Astrocyte of the cerebellum (primary cell): ENCODE results near the gene BGLAP.

Source experiments
- DNase-seq: peaks from one replicate; pipeline ENCODE4 v3.0.0-alpha.2; 2011; ENCODE audit warnings: low read depth
- H3K4me3 ChIP-seq: 2 replicates; pipeline ENCODE4 v1.5.1; 2011; ENCODE audit warnings: mild to moderate bottlenecking, low read depth, low read length, moderate library complexity
- in situ Hi-C: cut with HindIII; loops from 2 replicates; pipeline ENCODE4 v1.10.0; 2017; ENCODE audit warnings: low sequenced_read_pairs
- TF ChIP-seq, protein P1 (sequence below): IDR thresholded peaks from 2 replicates; pipeline ENCODE4 v1.5.1; 2012; ENCODE audit warnings: low read length, low read depth, moderate library complexity, mild to moderate bottlenecking; ENCODE audit errors: missing control alignments

The BGLAP gene

DNA sequence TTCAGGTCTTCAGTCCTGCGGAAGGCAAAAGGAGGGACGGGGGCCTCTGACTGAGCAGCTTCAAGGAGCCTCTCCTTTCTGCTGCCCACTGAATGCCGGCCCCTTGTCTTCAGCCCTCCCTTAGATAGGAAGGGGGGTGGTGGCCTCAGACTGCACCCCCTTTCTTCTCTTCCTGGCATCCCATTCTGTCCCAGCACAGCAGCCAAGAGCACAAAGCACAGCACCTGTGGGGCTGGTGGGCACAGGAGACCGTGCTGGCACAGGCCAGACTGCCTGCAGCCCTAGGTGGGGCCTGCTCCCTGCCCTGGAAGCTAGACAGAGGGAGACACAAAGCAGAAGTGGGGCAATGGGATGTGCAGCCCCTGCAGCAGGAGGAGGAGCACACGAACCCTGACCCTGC is 7.6 kb downstream of the BGLAP start:
- no peak overlapping the region for H3K4me3 ChIP-seq
- TF ChIP-seq, protein P1, sequence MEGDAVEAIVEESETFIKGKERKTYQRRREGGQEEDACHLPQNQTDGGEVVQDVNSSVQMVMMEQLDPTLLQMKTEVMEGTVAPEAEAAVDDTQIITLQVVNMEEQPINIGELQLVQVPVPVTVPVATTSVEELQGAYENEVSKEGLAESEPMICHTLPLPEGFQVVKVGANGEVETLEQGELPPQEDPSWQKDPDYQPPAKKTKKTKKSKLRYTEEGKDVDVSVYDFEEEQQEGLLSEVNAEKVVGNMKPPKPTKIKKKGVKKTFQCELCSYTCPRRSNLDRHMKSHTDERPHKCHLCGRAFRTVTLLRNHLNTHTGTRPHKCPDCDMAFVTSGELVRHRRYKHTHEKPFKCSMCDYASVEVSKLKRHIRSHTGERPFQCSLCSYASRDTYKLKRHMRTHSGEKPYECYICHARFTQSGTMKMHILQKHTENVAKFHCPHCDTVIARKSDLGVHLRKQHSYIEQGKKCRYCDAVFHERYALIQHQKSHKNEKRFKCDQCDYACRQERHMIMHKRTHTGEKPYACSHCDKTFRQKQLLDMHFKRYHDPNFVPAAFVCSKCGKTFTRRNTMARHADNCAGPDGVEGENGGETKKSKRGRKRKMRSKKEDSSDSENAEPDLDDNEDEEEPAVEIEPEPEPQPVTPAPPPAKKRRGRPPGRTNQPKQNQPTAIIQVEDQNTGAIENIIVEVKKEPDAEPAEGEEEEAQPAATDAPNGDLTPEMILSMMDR, result no peak
- in situ Hi-C loops, result no loop called here
- no peak for DNase-seq

DNA sequence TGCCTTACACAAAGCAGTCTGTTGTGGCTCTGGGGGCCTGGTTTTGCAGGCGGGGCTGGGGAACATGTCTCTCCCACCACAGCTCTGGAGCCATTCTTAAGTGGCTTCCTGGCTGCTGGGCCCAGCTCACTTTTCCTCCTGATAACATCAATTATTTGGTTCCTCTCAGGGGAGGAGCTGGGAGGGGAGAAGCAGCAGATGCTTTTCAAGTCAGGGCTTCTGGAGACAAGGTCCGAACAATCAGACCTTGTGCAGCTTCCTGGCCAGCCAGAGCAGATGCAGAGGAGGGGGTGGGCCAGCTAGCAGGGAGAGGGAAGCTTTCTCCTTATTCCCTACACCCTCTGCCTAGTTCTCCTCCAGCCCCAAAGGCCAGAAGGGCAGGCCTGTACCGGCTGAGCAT is 9.5 kb downstream of the BGLAP start:
- no peak for DNase-seq
- TF ChIP-seq, protein P1, result no peak
- no peak overlapping the region for H3K4me3 ChIP-seq
- in situ Hi-C loops, result no loop called here

DNA sequence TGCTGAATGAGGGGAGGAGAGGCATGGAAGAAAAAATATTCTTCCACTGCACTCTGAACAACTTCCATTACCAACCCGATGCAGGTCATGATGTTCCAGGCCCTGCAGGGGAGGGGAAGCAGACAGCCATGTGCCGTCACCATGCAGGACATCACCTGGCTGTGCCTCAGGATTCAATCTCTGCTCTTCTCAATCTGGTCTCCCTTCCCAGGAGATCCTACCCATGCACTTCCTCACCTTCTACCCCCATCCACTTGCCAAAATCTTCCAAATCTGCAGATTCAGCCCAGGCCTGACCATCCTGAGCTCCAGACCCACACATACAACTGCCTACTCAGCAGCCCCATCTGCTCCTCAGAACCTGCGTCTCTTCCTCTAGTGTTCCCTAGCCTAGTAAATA is 11.7 kb downstream of the BGLAP start:
- DNase-seq, result no peak
- in situ Hi-C loops, result no loop called here
- no peak overlapping the region for H3K4me3 ChIP-seq
- TF ChIP-seq, protein P1, result no peak

DNA sequence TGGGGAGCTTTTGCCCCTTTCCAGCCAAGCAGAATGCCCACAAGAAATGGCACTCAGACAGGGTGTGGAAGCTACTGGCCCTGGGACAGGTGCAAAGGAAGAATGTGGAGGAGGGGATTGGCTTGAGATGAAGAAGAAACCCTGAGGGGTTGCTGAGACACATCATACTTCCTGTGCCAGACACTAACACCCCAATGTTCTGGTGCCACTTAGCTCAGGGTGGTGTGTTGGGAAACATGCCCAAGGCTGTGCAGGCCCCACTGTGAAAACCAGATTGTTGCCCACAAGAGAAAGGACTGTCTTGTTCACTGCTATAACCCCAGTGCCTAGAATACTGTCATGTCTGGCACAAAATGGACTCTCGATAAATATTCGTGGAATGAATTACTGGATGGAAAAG is 15.7 kb downstream of the BGLAP start:
- H3K4me3 ChIP-seq, result no peak overlapping the region
- DNase-seq, result no peak
- TF ChIP-seq, protein P1, result no peak
- in situ Hi-C loops, result no loop called here

DNA sequence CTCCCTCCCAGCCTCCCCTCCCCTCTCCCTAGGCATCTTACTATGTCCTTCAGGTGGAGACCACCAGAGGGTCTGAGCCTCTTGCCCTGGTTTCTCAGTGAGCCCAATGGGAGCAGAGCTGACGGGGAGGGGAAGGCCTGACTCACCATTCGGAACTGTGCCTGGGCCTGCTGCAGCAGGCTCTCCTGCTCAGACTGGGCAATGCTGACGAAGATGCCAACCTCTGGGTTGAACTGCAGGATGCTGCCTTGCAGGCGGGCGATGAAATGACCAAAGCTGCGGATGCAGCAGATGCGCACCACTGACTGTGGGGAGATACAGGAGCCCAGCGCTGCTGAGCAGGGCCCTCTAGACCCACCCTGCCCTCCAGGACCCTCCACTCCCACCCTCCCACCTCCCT is 16.9 kb downstream of the BGLAP start:
- no peak for DNase-seq
- in situ Hi-C loops, result no loop called here
- no peak overlapping the region for H3K4me3 ChIP-seq
- TF ChIP-seq, protein P1, result no peak

DNA sequence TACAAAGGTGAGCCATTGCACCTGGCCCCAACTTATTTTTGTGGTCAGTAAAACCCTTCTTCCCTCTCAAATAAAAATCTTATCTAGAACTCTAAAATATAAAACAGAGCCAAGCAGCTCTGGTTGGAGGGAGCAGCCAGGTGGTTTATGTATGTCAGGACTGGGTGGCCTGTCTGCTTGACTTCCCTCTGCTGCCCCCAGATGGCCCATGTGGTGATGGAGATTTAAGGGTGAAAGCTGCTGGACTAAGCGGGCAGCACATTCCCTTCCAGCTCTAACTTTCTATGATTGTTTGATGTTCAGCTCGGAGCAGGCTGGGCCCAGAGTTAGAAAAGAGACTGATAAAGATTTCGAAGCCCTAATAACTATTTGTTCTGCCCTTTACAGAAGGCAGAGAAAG is 17.8 kb downstream of the BGLAP start:
- TF ChIP-seq, protein P1, result peak; percentile 28
- no peak overlapping the region for H3K4me3 ChIP-seq
- DNase-seq, result no peak
- in situ Hi-C loops, result loop anchor here (5.0 kb wide), 1 partner anchor 52 kb away; no protein-coding TSS in a partner anchor

DNA sequence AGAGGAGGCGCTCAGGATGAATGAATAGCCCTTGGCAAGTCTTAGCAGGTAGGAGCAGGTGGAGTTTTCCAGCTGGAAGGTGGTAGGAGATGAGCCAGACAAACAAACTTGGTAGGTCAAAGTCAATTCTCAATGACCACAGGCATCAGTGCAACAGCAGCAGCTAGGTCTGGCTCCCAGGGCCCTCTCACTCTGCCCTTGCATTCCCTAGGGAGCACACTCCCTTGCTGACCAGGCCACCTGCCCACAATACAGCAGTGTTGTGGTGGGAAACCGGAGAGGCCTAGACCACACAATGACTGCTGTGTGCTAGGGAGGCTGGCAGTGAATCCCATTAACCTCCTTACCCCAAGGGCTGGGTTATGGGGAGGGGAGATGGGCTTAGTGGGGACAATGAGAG is 18.9 kb downstream of the BGLAP start:
- H3K4me3 ChIP-seq, result no peak overlapping the region
- TF ChIP-seq, protein P1, result no peak
- no peak for DNase-seq
- in situ Hi-C loops, result loop anchor here (5.0 kb wide), 1 partner anchor 51 kb away; no protein-coding TSS in a partner anchor
